Measurements from ENCODE around the gene CCSER1.
"Not testable (repeated sequence)": the region's sequence is repeated elsewhere in the genome, so short reads cannot be mapped to it uniquely, and the experiment has no call there.

CCSER1 gene

DNA sequence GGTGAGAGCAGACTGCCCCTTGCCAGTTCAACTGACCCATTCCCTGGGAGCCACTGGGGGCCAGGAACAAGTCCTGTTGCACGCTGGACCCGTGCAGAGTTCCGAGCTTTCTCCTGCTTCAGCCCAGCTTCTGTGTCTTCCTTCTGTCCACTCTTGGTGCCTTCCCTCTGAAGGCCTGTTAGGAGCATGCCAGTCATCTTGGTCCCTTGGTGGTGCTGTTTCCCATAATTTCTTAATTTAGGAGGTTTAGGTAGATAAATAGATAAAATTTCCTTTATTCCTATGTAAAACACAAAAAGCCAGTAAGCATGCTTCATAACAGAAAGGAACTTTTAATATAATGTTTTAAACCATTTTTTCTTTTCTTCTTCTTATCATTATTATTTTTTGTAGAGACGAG is 672.7 kb downstream of the CCSER1 start:
- DNase-seq (ENCODE audit: low read depth) = no peak
- TF ChIP-seq, protein P1, sequence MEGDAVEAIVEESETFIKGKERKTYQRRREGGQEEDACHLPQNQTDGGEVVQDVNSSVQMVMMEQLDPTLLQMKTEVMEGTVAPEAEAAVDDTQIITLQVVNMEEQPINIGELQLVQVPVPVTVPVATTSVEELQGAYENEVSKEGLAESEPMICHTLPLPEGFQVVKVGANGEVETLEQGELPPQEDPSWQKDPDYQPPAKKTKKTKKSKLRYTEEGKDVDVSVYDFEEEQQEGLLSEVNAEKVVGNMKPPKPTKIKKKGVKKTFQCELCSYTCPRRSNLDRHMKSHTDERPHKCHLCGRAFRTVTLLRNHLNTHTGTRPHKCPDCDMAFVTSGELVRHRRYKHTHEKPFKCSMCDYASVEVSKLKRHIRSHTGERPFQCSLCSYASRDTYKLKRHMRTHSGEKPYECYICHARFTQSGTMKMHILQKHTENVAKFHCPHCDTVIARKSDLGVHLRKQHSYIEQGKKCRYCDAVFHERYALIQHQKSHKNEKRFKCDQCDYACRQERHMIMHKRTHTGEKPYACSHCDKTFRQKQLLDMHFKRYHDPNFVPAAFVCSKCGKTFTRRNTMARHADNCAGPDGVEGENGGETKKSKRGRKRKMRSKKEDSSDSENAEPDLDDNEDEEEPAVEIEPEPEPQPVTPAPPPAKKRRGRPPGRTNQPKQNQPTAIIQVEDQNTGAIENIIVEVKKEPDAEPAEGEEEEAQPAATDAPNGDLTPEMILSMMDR (conservative IDR thresholded peaks at IDR 0.05; ENCODE audit: low read depth, low read length) = no peak
- H3K4me3 ChIP-seq (ENCODE audit: low read length) = no peak overlapping the region

DNA sequence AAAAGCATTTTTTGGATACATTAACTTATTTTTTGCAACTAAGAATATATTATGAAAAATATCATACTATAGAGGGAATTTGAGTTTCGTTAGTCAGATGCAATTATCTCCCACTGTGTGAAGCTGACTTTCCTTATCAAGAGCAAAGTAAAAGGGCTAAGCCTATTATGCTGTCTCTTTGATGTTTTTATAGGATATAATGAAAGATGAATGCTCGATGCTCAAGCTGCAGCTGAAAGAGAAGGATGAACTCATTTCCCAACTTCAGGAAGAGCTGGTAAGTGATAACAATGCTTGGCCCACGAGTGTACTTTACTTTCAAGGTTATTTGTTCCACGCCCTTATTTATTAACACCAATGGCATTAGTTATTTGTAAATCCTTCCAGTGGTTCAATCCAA is 688.4 kb downstream of the CCSER1 start:
- DNase-seq (ENCODE audit: low read depth) = no peak
- TF ChIP-seq, protein P1 (conservative IDR thresholded peaks at IDR 0.05; ENCODE audit: low read depth, low read length) = no peak
- no peak overlapping the region for H3K4me3 ChIP-seq (ENCODE audit: low read length)

DNA sequence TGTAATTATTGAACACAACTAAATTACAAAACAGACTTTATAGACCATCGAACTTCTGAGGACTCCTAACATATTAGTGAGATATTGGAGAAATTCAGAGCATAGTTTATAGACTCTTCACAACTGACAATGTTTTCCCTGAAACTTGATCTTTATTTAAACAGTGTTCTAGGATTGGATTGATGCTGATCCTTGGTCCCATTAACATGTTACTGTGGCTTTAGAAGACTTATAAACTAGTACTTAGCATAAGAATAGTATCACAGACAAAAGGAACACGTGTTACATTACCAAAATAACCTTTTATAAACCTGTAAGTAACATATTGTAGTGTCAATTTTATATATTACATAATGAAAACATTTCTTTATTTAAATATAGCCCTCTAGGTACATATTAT is 689.6 kb downstream of the CCSER1 start:
- TF ChIP-seq, protein P1 (conservative IDR thresholded peaks at IDR 0.05; ENCODE audit: low read depth, low read length) = no peak
- DNase-seq (ENCODE audit: low read depth) = no peak
- H3K4me3 ChIP-seq (ENCODE audit: low read length) = no peak overlapping the region

DNA sequence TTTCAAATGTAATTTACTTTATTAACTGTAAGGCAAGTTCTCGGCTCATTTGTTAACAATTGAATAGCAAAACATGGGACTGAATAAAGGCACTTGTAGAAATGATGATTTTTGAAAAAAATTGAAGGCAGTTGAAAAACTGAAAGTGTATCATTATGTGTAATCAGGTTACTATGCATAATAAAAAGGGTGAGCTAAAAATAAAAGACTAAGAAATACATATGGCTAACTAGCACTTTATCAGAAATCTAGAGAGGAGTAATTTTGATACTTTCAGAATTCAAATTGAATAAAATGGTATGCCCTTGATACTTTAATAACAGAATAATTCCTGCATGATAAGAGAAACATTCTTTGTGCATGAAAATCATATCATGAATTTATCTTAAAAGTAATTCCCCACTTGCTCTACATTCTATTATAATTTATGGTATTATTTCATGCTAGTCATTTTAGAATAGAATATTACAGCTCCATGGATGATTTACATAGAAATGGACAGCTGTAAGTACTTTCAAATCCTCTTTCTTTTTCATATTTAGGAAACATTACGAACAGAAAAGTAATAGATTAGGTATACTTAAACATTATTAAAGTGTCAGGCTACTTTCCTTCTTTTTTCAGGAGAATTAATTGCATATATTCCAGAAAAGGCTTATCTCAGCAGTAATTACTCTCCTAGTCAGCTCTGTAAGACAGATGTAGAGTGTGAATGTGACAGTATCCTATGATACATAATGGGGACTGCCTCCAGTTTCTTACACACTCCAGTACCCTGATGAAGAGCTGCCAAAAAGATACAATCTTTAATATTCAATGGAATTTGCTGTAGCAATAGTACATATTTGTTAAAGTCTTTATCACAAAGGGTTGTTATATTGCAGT is 697.3 kb downstream of the CCSER1 start:
- TF ChIP-seq, protein P1 (conservative IDR thresholded peaks at IDR 0.05; ENCODE audit: low read depth, low read length) = no peak
- DNase-seq (ENCODE audit: low read depth) = no peak

DNA sequence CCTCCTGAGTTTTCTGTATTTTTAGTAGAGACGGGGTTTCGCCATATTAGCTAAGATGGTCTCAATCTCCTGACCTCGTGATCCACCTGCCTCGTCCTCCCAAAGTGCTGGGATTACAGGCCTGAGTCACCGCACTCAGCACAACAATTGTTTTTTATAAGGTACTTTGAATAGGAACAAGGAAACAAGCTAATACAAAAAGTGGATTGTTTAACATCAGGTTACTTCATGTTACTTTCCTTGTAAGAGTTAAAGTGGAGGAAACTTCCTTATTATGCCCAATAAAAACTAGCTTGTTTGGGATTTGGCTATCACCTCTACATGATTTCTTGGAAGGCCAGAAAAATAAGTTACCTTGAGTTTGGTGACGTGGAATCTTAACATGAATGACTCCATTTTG is 698.7 kb downstream of the CCSER1 start:
- TF ChIP-seq, protein P1 (conservative IDR thresholded peaks at IDR 0.05; ENCODE audit: low read depth, low read length) = no peak
- H3K4me3 ChIP-seq (ENCODE audit: low read length) = no peak overlapping the region
- no peak for DNase-seq (ENCODE audit: low read depth)

More for the DNA sequence above, 697.3 kb downstream of the CCSER1 start:
- no peak overlapping the region for H3K4me3 ChIP-seq (ENCODE audit: low read length)

DNA sequence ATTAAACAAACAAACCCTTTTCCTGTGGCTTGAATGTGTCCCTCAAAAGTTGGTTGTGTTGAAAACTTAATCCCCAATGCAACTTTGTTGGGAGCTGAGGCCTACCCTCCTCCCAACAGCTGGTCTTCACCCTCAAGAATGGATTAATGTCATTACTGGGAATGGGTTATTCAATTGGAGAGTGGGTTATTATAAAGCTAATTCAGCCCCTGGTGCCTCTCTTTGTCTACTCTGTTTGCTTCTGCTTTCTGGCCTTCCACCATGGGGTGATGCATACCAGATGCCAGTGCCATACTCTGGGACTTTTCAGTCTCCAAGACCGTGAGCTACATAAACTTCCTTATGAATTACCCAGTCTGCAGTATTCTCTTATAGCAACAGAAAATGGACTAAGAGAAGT is 706.5 kb downstream of the CCSER1 start:
- DNase-seq (ENCODE audit: low read depth) = no peak
- H3K4me3 ChIP-seq (ENCODE audit: low read length) = no peak overlapping the region
- TF ChIP-seq, protein P1 (conservative IDR thresholded peaks at IDR 0.05; ENCODE audit: low read depth, low read length) = no peak

DNA sequence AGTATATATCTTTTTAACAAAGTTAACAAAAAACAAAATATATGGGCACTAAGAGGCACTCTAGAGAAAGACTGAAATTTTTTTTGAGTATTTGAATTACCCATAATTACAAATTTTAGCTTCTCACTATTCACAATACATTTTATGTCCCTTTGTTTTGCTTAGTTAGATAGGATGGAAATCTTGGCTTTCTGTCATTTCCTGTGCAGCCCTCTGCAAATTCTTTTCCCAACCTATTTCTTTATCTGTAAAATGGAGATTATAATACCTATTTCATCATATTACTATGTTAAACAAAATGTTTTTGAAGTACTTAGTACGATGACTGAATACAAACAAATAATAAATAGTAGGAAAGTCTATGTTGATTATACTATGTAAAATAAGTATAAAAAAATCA is 710.0 kb downstream of the CCSER1 start:
- TF ChIP-seq, protein P1 (conservative IDR thresholded peaks at IDR 0.05; ENCODE audit: low read depth, low read length) = no peak
- no peak overlapping the region for H3K4me3 ChIP-seq (ENCODE audit: low read length)
- no peak for DNase-seq (ENCODE audit: low read depth)

DNA sequence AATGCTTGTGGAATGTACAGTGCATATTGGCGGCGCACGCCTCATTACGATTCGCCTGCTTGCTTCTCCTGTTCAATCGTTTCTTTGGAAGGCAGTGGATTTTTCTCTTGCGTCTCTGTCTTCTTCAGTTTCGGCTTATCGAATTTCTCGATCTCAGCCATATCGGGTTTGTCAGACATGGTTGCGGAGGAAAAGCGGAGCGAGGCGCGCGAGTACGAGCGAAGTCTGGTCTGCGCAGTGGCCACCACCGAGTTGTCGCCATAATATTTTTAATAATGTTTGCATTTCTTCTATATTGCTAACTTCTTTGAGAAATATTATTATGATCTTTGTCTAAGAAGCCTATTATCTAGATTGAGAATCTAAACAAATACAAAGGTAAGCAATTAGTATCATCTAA is 711.7 kb downstream of the CCSER1 start:
- H3K4me3 ChIP-seq (ENCODE audit: low read length); DNase-seq (ENCODE audit: low read depth): not testable (repeated sequence)
